ENCODE results near the gene IFI27L2.

Gene IFI27L2

GRCh38 chr14:94152676-94153075 is 23.3 kb upstream of the IFI27L2 start:
- no peak for DNase-seq (ENCODE audit: low read depth)

GRCh38 chr14:94145902-94146527 is 16.6 kb upstream of the IFI27L2 start:
- DNase-seq (ENCODE audit: low read depth): no peak

- no peak for DNase-seq (ENCODE audit: low read depth)
Measured at GRCh38 chr14:94144765-94145164, 15.4 kb upstream of the IFI27L2 start.

- no peak for DNase-seq (ENCODE audit: low read depth)
Measured at GRCh38 chr14:94143711-94144110, 14.3 kb upstream of the IFI27L2 start.

- peak; percentile 58 for DNase-seq (ENCODE audit: low read depth)
Measured at GRCh38 chr14:94143239-94143638, 13.8 kb upstream of the IFI27L2 start.

GRCh38 chr14:94142836-94143235 is 13.4 kb upstream of the IFI27L2 start:
- DNase-seq (ENCODE audit: low read depth): no peak

GRCh38 chr14:94142247-94142646 is 12.8 kb upstream of the IFI27L2 start:
- DNase-seq (ENCODE audit: low read depth): no peak

- DNase-seq (ENCODE audit: low read depth): no peak
Measured at GRCh38 chr14:94139421-94139820, 10.0 kb upstream of the IFI27L2 start.

GRCh38 chr14:94139006-94139405 is 9.6 kb upstream of the IFI27L2 start:
- no peak for DNase-seq (ENCODE audit: low read depth)

- no peak for DNase-seq (ENCODE audit: low read depth)
Measured at GRCh38 chr14:94138251-94138650, 8.8 kb upstream of the IFI27L2 start.

- DNase-seq (ENCODE audit: low read depth): peak; percentile 92
Measured at GRCh38 chr14:94136575-94137331, 7.3 kb upstream of the IFI27L2 start.

GRCh38 chr14:94135476-94135875 is 6.1 kb upstream of the IFI27L2 start:
- no peak for DNase-seq (ENCODE audit: low read depth)

GRCh38 chr14:94132285-94132887 is 3.0 kb upstream of the IFI27L2 start:
- DNase-seq (ENCODE audit: low read depth): peak; percentile 83

GRCh38 chr14:94129758-94130414 is 482 bp upstream of the IFI27L2 start:
- peak; percentile 83 for DNase-seq (ENCODE audit: low read depth)

- DNase-seq (ENCODE audit: low read depth): no peak
Measured at GRCh38 chr14:94128216-94128839, 1.1 kb downstream of the IFI27L2 start.

- DNase-seq (ENCODE audit: low read depth): no peak
Measured at GRCh38 chr14:94127330-94127729, 2.1 kb downstream of the IFI27L2 start.

- DNase-seq (ENCODE audit: low read depth): no peak
Measured at GRCh38 chr14:94126800-94127199, 2.6 kb downstream of the IFI27L2 start.

GRCh38 chr14:94126419-94126677 is 3.1 kb downstream of the IFI27L2 start:
- DNase-seq (ENCODE audit: low read depth): no peak

- DNase-seq (ENCODE audit: low read depth): no peak
Measured at GRCh38 chr14:94125659-94126418, 3.6 kb downstream of the IFI27L2 start.

GRCh38 chr14:94124582-94125377 is 4.6 kb downstream of the IFI27L2 start:
- DNase-seq (ENCODE audit: low read depth): no peak

- no peak for DNase-seq (ENCODE audit: low read depth)
Measured at GRCh38 chr14:94123868-94124267, 5.5 kb downstream of the IFI27L2 start.

All from ELR (cell line).